ENCODE measurements around the gene RFX5.
"Not testable (repeated sequence)": the region's sequence is repeated elsewhere in the genome, so short reads cannot be mapped to it uniquely, and the experiment has no call there.

Gene RFX5

DNA sequence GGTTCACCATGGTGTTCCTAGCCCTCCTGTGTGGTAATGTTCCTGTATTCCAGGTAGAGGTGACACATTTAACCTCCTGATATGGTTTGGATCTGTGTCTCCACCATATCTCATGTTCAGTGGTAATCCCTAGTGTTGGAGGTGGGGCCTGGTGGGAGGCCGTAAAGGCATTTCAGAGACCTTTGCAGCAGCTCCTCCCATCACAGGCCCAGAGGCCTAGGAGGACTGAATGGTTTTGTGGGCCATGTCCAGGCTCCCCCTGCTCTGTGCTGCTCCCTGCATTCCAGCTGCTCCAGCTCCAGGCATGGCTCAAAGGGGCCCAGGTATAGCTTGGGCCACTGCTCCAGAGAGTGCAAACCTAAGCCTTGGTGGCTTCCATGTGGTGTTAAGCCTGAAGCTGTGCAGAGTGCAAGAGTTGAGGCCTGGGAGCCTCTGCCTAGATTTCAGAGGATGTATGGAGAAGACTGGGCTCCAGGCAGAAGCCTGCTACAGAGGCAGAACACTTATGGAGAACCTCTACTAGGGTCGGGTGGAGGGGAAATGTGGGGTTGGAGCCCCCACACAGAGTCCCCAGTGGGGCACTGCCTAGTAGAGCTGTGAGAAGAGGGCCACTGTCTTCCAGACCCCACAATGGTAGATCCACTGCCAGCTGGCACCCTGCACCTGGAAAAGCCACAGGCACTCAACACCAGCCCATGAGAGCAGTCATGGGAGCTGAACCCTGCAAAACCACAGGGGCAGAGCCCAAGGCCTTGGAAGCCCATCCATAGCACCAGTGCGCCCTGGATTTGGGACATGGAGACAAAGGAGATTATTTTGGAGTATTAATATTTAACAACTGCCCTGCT is 15.5 kb upstream of the RFX5 start:
- no peak for DNase-seq (ENCODE audit: low read depth, low spot score)

DNA sequence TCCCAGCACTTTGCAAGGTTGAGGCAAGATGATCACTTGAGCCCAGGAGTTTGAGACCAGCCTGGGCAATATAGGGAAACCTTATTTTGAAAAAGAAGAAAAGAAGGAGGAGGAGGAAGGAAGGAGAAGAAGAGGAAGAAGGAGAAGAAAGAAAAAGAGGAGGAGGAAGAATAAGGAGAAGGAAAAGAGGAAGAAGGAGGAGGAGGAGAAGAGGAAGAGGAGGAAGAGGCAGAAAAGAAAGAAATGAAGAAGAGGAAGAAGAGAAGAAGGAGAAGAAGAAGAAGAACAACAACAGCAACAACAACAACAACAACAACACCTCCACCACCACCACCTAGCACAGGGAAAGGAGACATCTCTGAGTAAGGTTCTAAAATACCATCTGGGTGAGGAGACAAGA is 14.8 kb upstream of the RFX5 start:
- no peak for DNase-seq (ENCODE audit: low read depth, low spot score)

DNA sequence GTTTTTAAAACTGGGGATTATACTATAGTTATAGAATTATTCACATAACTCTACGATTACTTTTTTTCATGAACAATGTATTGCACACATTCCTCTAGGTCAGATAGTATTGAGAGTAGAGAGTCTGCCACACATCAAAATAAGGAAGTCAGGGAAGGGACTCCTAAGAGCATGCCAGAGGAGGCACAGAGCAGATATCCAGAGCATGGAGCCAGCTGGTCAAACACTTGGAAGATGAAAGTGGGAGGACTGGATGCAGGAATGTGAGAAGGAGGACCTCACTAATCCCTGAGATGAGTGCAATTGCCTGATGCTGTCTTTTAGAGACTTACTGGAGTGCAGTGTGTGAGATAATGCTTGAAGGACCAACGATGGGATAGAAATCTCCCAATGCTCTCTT is 9.6 kb upstream of the RFX5 start:
- DNase-seq (ENCODE audit: low read depth, low spot score), result no peak

DNA sequence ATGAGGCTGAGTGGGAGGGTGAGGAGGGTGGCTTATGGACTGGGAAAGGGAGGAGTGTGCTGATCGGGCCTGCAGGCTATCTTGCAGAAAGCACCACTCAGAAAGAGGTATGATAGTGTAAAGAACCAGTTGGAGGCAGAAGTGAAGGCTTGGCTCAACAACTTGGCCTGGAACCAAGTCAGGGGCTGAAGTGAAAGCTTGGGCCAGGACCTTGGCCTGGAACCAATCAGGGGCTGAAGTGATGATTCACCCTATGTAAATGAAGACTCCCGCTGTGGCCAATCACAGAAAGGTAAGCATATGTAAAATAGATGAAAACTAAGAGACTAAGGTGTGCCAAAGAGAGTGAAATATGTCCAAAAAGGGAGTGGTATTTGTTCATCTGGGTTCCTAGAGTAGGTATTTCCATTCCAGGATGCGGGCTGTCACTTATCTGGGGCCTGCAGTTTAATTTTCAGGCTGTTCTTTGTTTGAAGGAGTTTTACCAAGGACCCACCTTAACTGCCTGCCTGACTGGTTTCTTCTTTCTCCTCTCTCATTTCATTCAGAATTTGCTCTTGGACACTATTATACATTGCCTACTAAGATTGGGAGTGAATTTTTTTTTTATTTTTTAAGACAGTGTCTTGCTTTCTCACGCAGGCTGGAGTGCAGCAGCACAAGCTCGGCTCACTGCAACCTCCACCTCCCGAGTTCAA is 5.1 kb upstream of the RFX5 start:
- no peak for DNase-seq (ENCODE audit: low read depth, low spot score)

DNA sequence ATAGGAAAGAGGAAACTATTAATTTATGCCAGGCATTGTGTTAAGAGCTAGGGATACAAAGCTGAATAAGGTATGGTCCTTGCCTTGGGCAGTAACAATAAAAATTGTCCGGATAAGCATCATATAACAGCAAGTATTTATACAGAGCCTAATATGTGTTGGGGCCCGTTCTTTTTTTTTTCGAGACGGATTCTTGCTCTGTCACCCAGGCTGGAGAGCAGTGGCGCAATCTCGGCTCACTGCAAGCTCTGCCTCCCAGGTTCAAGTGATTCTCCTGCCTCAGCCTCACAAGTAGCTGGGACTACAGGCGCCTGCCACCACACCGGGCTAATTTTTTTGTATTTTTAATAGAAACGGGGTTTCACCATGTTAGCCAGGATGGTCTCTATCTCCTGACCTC is 3.3 kb upstream of the RFX5 start:
- DNase-seq (ENCODE audit: low read depth, low spot score), result not testable (repeated sequence)

DNA sequence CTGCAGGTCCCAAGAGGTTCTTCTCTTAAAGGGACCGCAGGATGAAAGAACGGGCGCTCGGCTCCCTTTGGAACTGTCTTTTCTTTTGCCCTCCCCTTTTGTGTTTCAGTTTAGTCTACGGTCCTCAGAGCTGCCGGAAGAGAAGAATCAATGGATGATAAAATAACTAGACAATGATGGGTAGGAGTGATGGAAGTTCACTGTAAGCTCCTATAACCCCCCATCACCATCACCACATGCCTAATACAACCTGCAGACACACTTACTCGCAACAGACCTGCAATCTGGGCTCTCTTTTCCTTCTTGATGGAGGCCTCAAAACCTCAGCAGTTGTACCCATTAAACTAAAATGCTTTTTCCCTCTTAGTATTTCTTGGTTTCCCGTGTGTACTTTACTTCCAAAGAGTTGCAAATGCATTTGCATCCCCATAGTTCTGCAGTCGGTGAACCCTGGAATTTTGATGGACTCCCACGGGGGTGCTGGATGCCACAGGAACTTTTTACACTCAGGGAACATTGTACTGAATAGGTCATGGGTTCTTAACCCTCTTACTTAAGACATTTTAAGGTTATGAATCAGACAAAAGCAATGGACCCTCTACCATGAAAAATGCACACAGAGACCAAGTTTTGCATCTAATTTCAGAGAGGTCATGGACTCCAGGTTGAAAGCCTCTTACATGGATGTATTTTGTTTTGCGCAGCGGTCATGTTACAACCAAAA is 633 bp upstream of the RFX5 start:
- DNase-seq (ENCODE audit: low read depth, low spot score), result no peak

DNA sequence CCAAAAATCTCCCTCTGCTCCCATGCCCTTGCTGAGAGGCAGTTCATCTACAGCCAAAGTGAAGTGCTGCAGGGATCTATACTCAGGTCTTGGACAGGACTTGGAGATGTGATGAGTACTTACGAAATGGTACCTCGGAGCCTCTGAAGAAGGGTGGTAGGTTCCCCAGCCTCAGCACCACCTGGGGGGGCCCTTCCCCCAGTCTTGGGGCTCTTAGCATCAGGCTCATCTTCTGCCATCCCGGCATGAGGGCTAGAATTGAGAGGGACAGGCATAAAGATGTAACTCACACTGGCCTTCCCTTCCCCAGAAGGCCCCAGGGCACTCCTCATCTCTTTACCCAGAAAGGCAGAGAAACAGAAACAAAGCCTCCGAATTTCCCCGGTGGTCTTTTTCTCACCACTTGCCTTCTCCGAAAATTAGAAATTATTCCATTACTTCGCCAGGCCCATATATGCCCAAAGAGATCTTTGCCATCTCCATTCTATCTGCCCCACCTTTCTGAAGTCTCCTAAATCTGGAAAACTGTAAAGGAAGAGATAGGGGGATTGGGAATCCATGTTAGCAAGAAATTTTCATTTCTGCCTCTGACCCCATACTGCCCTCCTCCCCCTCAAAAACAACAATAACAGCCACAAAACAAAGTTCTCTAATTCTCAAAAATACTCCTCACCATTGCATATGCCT is 827 bp downstream of the RFX5 start:
- DNase-seq (ENCODE audit: low read depth, low spot score), result peak; percentile 22

DNA sequence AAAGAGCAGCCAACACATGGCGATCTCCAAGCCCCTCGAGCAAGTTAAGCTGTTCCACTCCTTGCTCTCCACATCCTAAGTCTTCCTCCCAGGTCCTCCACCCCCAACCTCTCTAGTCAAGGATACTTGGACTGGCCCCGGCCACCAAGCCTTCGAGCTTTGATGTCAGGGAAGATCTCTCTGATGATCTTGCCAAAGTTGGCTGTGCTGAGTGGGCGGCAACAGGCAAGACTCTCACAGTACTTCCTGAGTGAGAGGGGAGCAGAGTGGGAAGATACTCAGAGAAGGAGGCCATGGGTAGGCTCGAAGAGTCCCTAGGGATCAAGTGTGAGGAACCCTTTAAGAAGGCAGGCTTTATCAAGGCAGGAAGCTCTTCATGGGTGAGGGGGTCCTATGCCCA is 2.8 kb downstream of the RFX5 start:
- no peak for DNase-seq (ENCODE audit: low read depth, low spot score)

DNA sequence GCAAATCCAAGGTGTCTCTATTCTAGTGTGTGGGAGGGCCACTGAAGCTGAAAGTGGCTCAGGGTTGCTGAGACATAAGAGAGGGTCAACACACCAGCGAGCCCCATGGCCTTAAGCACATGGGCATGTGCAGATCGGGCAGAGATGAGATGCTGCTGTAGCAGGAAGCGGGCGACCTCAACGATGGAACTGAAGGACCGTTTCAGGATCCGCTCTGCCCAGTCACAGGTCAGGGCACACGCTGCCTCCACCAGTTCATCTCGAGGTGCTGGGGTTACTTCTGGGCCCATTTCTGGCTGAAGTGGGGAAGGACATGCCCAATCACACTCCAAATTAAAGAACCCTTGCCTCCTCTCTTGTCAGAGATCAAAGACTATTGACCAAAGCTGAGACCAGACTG is 3.5 kb downstream of the RFX5 start:
- DNase-seq (ENCODE audit: low read depth, low spot score), result no peak

DNA sequence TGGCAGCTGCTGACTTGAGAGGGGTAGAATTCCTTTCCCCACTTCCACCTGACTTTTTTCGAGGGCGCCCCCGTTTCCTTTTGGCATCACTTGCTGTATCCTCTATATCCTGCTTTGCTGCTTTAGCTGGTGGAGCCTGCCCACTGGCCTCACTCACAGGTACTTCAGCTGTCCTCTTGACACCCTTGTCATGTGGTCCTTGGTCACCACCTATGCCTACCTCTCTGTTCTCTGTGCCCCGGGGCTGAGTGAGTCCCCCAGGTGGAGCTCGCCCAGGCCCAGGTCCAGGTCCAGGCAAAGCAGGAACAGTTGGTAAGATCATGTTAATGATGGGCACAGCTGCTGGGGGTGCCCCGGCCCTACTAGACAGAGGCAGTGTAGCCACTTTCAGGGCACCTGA is 4.5 kb downstream of the RFX5 start:
- DNase-seq (ENCODE audit: low read depth, low spot score), result no peak

DNA sequence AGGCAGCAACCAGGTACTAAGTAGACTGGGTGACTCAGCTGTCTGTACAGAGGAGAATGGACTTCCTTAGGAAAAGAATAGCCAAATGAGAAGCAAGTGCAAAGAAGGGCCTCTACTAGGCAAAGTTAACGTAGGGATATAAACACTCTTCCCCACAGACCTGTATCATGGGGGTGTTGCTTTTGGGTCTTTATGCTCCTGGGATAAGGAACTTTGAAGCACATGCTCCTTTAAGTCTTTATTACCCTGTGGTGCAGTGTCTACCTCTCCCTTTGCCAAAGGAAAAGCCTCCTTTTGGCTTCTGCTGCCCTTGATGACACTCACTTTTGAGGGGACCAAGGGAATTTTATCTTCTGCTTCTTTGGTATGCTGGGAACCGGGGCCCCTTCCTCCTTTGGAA is 5.0 kb downstream of the RFX5 start:
- no peak for DNase-seq (ENCODE audit: low read depth, low spot score)

DNA sequence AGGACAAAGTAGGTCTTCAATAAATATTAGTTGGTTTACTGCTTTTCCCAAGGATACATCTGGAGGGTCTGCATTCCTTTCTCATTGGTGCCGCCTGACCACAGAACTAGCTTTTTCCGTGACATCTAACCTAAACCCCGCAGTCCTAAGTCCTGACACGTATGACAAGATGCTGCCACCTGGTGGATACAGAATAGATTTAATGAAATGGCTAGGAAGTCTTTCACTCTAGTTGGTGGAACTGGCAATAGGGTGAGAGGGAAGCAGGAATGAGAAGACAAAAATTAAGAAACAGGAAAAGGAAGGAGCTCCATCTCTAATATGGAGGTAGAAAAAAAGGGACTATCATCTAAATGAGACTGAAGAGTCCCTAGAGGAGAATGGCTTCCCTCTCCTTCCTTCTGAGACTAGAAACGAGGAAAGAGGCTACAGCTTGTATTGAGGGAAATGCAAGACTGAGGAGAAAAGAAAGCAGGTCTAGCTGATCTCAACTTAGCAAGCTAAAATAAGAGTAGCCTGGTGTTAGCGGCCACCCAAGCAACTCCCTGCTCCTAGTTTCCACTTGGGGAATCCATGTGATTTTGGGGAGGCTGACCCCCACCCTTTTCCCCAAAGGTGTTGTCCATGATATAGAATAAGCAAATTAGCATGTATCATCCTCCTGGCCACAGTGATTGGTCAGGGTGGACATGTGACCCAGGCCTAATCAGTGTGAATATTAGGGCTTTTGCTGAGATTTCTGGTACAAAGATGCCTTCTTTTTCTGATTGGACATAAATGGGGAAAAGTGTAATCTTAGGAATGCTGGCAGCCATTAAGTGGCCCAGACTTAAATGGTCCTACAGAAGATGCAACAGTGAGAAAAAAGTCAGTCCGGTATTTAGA is 5.9 kb downstream of the RFX5 start:
- peak; percentile 78 for DNase-seq (ENCODE audit: low read depth, low spot score)

DNA sequence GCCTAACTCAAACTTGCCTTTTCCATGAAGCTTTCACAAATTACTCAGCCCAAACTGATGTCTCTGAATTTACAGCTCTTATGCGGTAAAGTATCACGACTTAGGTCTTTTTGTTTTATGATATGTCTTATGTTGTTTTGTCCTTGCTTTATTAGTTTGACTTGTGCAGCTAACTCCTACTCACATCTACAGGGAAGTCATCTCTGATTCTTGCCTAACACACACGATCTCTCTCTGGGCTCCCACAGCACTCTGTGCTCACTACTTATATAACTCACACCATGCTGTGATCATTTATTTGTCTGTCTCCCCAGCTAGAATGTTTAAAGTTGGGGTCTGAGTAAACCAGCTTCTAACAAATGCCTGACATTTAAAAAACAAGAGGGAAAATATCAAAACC is 10.5 kb downstream of the RFX5 start:
- no peak for DNase-seq (ENCODE audit: low read depth, low spot score)

DNA sequence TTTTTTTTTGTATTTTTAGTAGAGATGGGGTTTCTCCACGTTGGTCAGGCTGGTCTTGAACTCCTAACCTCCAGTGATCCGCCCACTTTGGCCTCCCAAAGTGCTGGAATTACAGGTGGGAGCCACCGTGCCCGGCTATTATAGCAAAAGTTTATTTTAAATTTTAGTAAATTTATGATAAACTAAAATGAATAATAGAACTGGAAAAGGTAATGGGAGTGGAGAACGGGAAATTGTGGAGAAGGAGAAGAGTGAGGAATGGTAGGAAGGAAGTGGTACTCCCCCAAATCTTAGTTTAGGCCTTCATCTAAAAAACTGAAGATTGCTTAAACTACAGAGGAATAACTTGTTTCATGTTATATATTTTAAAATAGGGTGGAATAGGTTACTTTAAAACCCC is 12.2 kb downstream of the RFX5 start:
- no peak for DNase-seq (ENCODE audit: low read depth, low spot score)

DNA sequence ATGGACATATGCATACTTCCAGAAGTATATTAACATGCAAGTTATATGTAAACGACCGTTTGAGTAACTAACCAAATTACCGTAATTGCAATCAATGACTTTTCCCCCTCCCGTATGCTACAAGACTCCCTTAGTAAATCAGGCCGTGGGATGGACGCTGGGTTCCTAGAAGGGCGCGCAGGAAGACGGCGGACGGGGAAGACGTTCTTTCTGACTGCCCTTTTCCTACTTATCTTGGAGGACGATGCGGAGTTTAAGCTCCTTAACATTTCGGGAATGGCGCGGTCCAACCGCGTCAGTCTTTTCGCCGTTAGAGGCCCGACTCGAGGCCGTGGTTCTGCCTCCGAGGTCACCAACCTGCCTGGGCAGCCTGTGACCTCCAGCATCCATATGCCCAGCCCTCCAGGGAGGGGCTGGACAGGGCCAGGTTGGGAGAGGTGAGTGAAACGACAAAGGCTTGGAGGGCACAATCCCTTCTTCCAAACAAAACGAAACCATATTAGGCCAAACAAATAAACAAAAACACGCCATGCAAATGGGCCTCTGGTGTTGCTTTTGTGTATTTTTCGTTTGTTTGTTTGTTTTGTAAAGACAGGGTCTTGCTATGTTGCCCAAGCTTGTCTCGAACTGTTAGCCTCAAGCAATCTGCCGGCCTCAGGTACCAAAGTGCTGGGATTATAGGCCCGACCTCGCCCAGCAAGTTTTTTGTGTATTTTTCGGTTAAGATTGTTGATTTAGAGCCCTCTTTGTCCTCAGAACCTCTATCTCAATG is 19.0 kb downstream of the RFX5 start:
- peak; percentile 73 for DNase-seq (ENCODE audit: low read depth, low spot score)

DNA sequence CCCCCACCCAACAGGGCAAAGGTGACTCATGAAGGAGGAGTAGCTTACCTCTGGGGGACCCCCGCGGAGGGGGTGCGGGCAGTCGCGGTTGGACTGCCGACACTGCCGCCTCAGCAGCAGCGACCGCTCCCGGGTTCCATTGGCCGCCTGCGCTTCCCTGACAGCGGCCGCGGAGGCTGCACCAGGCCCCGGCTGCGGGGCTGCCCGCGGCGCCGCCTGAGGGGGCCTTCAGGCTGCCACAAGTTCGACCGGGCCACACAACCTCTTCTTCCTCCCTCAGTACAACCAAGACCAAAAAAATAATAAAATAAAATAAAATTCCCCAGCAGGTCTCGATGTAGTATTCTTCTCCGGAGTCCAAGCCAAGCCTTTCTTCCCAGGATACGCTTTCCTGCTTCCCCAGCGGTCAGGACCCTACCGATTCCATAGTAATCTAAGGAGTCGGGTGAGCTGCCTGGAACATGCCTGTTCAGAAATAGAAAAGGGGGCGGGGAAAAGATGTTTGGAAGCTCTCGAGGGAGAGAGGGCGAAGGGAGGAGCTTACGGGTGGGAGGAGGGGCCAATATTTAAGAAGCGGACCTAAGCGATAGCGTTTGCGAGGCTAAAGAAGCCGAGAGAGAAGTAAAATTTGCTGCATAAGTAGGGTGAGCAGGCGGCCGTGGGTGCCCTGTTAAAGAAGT is 19.7 kb downstream of the RFX5 start, which contains the start of gene PI4KB:
Gene PI4KB, minus strand, starts transcription at position 194 of the 680 bp plus-strand sequence. CDS start 10,935 bp downstream, outside the sequence.
- DNase-seq (ENCODE audit: low read depth, low spot score), result peak; percentile 98

DNA sequence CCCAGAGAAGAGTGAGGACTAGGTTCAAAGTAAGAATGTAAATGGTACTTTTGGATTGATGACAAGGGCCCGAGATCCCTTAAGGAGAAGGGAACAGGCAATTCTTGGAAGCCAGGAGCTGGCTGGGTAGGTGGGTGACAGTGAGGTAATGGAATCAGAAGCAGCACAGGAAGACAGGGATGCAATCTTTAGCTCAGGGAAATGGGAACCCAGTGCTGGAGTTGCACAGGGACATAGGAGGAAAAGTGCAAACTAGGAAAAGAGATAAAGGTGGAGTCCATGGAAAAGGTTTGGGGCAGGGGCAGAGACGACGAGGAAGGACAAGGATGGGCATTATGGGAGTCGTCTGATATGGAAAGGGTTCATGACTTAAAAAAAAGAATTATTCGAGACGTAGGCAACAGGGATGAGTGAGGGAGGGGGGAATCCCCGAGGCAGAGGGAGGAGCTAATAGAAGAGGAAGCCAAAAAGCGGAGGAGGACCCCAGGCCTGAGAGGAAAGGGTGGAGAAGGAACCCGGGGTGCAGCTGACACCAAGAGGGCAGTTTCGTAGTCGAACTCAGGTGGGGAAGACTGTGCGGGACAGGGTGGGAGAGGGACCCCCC is 20.3 kb downstream of the RFX5 start:
- DNase-seq (ENCODE audit: low read depth, low spot score), result no peak

DNA sequence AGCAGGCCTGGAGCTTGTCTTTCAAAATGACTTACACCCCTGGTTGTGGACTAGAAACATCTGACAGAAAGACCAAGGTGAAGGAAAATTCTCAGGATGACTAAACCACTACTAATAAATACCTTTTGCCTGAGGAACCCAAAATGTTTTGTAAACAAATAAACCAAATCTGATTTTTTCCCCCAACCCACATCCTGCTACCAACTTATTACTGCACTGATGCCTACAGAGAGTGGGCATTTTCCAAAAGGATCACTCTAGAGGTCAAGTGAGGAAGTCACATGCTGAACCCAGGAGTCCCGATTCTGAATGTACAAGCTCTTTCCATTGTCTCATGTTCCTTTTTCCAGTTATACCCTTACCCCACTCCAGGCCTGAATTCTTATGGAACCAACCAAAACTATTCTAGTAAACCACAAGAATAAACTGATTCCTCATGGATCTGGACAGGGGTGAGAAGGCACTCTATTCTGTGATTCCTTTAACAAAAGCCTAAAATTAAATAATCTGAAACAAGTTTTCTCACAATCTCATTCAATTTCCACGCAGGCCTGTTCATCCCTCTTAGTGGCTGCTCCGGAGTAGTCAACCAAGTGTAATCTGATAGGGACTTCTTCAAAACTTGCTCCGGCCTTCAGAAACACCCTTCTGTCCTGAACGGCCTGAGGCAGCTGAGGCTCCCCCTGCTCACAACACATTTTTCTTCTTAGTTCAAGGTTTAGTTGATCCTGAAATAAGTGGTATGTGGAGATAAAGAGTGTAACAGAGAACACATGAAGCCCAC is 21.2 kb downstream of the RFX5 start:
- DNase-seq (ENCODE audit: low read depth, low spot score), result no peak
